Endometrial microvascular endothelial cells (primary cell): Measurements from ENCODE around the gene SLC3A2. TPM values are rescaled to one million over a fixed set of nuclear protein-coding genes. Genes with fewer than 3 reads are reported as not detected.
"Not testable (repeated sequence)": the region's sequence is repeated elsewhere in the genome, so short reads cannot be mapped to it uniquely, and the experiment has no call there.

ENCODE experiments used
- in situ Hi-C: cut with HindIII; loops from 2 replicates; pipeline ENCODE4 v1.10.0; 2017; ENCODE audit warnings: low sequenced_read_pairs, low pct_unique_long_range_greater_than_20kb; ENCODE audit errors: inconsistent ontology term
- total RNA-seq: library from RNA; depleted of rRNA; stranded (reverse); fragments of >200 nt; gene quantifications from one replicate; pipeline ENCODE4 v1.2.3, GENCODE V29; 2015; ENCODE audit errors: inconsistent ontology term

Gene SLC3A2
- total RNA-seq, 1 donor from 2014 or later, result 224 TPM

- in situ Hi-C loops, result loop anchor here (25.0 kb wide), 1 partner anchor 90 kb away; the partner anchor contains the start of gene SLC22A8
Observed at GRCh38 chr11:62922189-62922589, 41.5 kb downstream of the SLC3A2 start.

GRCh38 chr11:62922653-62923431, 42.1 kb downstream of the SLC3A2 start:
- in situ Hi-C loops, result loop anchor here (25.0 kb wide), 1 partner anchor 89 kb away; the partner anchor contains the start of gene SLC22A8

GRCh38 chr11:62923601-62924411, 43.1 kb downstream of the SLC3A2 start:
- in situ Hi-C loops, result loop anchor here (25.0 kb wide), 1 partner anchor 88 kb away; the partner anchor contains the start of gene SLC22A8

- in situ Hi-C loops, result no loop called here
Observed at GRCh38 chr11:62925308-62925707, 44.6 kb downstream of the SLC3A2 start.

- in situ Hi-C loops, result no loop called here
Observed at GRCh38 chr11:62925745-62926679, 45.3 kb downstream of the SLC3A2 start.

- in situ Hi-C loops, result no loop called here
Observed at GRCh38 chr11:62926680-62927455, 46.2 kb downstream of the SLC3A2 start.

- in situ Hi-C loops, result no loop called here
Observed at GRCh38 chr11:62928011-62928410, 47.3 kb downstream of the SLC3A2 start.

- in situ Hi-C loops, result no loop called here
Observed at GRCh38 chr11:62930157-62930556, 49.5 kb downstream of the SLC3A2 start.

GRCh38 chr11:62930666-62931065, 50.0 kb downstream of the SLC3A2 start:
- in situ Hi-C loops, result no loop called here

GRCh38 chr11:62931499-62932278, 51.0 kb downstream of the SLC3A2 start:
- in situ Hi-C loops, result no loop called here

GRCh38 chr11:62933285-62933684, 52.6 kb downstream of the SLC3A2 start:
- in situ Hi-C loops, result no loop called here

GRCh38 chr11:62933750-62934495, 53.2 kb downstream of the SLC3A2 start:
- in situ Hi-C loops, result no loop called here

- in situ Hi-C loops, result no loop called here
Observed at GRCh38 chr11:62934496-62934785, 53.7 kb downstream of the SLC3A2 start.

- in situ Hi-C loops, result not testable (repeated sequence)
Observed at GRCh38 chr11:62937528-62937927, 56.8 kb downstream of the SLC3A2 start.
